Measurements from ENCODE around the gene GPANK1.

The GPANK1 gene

DNA sequence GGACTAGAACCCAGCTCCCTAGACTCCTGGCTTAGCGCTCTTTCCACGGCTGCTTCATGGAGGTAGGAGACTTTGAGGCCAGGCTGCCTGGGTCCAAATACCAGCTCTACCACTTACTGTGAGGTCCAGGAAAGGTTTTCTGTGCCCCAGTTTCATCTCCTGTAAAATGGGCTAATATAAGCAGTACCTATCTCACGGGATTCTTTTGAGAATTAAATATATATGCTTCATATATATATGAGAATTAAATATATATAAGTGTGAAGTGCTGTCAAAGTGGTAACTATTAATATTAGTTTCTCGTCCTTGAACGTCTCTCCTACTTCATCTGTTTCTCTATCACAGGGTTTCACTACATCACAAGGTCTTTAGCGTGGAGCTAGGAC lies 26.3 kb upstream of the GPANK1 start:
- TF ChIP-seq, protein P1, sequence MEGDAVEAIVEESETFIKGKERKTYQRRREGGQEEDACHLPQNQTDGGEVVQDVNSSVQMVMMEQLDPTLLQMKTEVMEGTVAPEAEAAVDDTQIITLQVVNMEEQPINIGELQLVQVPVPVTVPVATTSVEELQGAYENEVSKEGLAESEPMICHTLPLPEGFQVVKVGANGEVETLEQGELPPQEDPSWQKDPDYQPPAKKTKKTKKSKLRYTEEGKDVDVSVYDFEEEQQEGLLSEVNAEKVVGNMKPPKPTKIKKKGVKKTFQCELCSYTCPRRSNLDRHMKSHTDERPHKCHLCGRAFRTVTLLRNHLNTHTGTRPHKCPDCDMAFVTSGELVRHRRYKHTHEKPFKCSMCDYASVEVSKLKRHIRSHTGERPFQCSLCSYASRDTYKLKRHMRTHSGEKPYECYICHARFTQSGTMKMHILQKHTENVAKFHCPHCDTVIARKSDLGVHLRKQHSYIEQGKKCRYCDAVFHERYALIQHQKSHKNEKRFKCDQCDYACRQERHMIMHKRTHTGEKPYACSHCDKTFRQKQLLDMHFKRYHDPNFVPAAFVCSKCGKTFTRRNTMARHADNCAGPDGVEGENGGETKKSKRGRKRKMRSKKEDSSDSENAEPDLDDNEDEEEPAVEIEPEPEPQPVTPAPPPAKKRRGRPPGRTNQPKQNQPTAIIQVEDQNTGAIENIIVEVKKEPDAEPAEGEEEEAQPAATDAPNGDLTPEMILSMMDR (IDR thresholded peaks at IDR 0.05): no peak
- TF ChIP-seq ZFX (IDR thresholded peaks at IDR 0.05; ENCODE audit: borderline replicate concordance): no peak
- H3K27ac ChIP-seq: no peak overlapping the region

DNA sequence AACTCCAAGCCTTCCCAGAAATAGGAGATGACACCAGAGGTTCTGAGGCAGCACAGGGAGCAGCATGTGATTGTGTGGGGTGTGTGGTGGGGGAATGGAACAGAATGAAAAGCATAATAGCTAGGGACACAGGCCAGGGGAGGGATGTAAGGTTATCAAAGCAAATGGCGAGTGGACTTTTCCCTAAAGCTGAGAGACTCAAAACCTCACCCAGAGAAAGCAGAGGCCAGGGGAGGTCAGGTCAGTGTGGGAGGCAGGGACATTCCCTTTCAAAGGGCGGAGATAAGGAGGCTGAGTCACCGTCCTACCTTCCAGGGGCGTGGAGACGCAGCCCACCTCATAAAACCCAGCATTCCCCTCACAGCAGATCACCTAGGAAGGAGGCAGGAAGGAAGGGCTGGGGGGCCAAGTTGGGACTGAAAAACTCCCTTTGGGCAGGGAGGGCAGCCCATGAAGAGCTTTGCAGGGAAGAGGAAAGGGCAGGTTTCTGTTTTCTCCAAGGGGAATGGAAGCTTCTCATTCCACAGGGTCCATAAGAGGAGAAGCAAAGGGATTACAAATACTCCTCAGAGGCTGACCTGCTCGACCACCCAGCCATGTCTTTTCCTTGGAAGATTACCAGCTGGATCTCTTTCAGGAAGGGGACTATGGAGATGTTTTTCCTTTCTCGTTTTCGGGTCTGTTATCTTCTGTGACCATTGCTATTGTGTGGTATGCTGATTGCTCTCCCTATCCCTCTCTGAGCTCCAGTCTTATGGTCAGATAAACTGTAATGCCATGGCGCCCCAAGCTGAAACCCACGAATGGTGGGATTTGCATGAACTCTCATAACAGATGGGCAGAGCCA lies 25.7 kb upstream of the GPANK1 start:
- H3K27ac ChIP-seq: no peak overlapping the region
- TF ChIP-seq ZFX (IDR thresholded peaks at IDR 0.05; ENCODE audit: borderline replicate concordance): no peak
- TF ChIP-seq, protein P1 (IDR thresholded peaks at IDR 0.05): no peak

DNA sequence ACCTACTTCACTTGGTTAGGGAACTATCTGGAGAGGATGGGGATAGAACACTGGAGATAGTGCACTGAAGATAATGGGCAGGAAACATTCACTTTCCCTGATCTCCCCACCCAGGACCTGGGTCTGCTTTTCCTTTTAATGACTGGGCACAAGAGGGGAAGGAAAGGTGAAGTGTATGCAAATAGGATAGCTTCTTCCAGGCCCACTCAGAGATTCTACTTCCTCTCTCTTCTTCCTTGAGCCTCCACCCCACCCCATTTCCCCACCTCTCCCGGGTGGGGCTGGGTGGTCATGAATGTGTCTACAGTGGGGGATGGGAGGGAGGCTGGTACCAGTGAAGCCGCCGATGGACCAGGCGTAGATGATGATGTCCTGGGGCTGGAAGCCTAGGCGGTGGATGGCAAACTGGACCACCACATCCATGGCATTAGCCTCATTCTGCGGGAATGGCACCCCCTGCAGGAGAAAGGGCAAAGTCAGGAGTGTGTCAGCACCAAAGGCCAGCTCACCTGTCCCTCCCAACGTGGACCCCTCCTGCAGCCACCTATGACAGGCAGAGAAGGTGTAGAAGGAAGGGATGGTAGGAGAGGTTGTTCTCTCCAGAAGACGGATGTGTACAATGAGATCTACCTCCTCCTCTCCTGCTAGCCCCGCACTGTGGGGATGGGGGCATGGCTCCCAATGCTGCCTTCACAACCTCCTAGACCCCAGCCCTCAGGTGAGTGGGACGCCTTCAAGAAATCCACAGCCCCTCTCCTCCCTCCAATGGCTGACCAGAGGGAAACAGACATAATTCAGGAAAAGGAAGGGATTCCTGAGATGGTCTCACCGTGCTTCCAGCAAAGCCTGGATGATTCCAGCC lies 24.7 kb upstream of the GPANK1 start:
- TF ChIP-seq, protein P1 (IDR thresholded peaks at IDR 0.05): peak; percentile 66
- no peak for TF ChIP-seq ZFX (IDR thresholded peaks at IDR 0.05; ENCODE audit: borderline replicate concordance)

DNA sequence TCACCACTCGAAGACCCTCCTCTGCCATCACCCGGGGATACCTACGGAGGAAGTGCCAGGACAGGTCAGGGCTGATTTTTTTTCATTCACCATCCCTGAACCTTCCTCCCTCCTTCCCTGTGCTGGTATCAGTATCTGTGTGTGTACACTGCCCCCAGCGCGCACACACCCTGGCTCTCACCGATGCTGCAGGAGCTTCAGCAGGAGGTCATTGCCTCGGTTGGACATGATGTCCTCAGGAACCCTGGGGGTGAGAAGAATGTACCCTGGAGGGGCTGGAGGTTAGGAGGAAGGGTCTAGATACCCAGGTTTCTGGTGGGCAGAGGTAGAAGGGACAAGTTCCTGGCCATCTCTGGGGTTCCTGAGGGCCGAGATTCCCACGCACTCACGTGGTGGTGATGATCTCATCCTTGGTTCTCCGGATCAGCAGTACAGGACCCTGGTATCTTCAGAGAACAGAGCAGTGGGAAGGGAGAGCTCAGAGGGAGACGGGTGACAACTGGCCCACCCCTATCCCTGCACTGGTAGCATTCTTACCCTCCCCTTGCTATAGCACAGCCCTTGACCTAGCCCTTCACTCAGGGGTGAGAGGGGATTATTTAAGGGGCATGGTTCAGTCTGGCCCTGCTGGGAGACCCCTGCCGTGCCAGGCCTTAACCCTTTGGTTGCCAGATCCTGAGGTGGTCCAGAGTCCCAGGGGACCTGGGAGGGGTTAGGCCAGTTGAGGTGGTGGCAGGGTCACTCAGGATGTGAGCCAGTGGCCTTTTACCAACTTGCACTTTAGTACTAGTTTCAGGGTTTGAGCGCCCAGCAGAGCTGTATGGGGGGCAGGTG lies 23.3 kb upstream of the GPANK1 start:
- TF ChIP-seq ZFX (IDR thresholded peaks at IDR 0.05; ENCODE audit: borderline replicate concordance): no peak
- TF ChIP-seq, protein P1 (IDR thresholded peaks at IDR 0.05): no peak
- H3K27ac ChIP-seq: no peak overlapping the region

More for the DNA sequence above, 24.7 kb upstream of the GPANK1 start:
- H3K27ac ChIP-seq: no peak overlapping the region

DNA sequence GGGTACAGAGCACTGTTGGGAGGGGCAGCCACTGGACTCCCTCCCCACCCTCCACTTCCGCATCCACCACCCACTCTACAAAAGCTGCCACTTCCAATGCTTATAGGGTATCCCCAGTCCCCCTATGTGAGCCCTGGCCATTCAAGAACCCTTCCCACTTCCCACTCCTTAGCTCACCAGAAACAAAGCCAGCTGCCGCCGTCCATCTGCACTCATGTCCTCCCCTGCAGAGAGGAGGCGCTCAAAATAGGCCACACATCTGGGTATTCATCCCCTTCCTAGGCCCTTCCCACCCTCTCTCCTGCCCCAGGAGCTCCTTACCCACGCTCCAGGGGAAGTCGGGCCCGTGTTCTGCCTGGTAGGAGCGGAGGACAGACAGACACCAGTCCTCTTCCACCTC lies 22.5 kb upstream of the GPANK1 start:
- TF ChIP-seq ZFX (IDR thresholded peaks at IDR 0.05; ENCODE audit: borderline replicate concordance): no peak
- TF ChIP-seq, protein P1 (IDR thresholded peaks at IDR 0.05): no peak
- H3K27ac ChIP-seq: no peak overlapping the region

DNA sequence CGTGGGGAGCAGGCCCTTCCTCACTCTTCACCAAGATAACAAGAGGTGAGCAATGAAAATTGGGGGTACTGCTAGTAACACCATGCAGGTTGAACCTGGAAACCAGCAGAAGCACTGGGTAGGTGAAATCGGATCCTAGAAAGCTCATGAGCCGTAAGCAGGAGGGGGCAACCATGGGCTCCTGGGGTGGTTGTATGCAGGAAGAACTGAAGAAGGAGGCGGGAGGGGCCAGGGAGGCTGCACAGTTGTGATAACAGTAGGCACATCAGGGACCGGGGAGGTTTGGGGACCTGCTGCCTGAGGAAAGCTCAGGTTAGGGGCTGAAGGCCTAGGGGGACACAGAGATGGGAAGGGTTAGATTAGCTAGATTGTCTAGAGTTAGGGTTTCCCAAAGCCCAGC lies 21.7 kb upstream of the GPANK1 start:
- TF ChIP-seq ZFX (IDR thresholded peaks at IDR 0.05; ENCODE audit: borderline replicate concordance): no peak
- TF ChIP-seq, protein P1 (IDR thresholded peaks at IDR 0.05): no peak
- no peak overlapping the region for H3K27ac ChIP-seq

All from 22Rv1 (cell line).